Breast epithelium (tissue), 3 donors: ENCODE results near the gene SNPH.

ENCODE experiments used
- CTCF ChIP-seq, 3 donors: fragments of 450-650 bp; IDR thresholded peaks; one replicate each; pipeline ENCODE4 v1.5.1; 2016 to 2017; ENCODE audit warnings: antibody characterized with exemption in 3 of 3, mild to moderate bottlenecking in 3 of 3, moderate library complexity in 3 of 3
- POLR2AphosphoS5 ChIP-seq, 3 donors: sonication (generic); formaldehyde crosslinking; IDR thresholded peaks; one replicate each; pipeline ENCODE4 v1.6.1; 2017; ENCODE audit warnings: antibody characterized with exemption in 3 of 3

GRCh38 chr20:1346315-1346969, 80.3 kb downstream of the SNPH start:
- TF ChIP-seq POLR2AphosphoS5 (IDR thresholded peaks at IDR 0.05) = no peak
- no peak for TF ChIP-seq CTCF (IDR thresholded peaks at IDR 0.05)
